Peyer's patch (tissue), 4 donors: ENCODE results near the gene TFCP2L1.

Experiments
- CTCF ChIP-seq, 6 experiments: fragments of 450-650 bp in 4 of 6; fragments of 200-600 bp in 2 of 6; sonication (generic) in 1 of 6; IDR thresholded peaks; one replicate each; pipeline ENCODE4 v1.5.1; 2017 to 2019; ENCODE audit warnings: antibody characterized with exemption in 6 of 6, mild to moderate bottlenecking in 3 of 6, moderate library complexity in 1 of 6
- POLR2A ChIP-seq, 2 donors: fragments of 450-650 bp; IDR thresholded peaks; one replicate each; pipeline ENCODE4 v1.5.1; 2017; ENCODE audit warnings: antibody characterized with exemption in 2 of 2, mild to moderate bottlenecking in 2 of 2, moderate library complexity in 2 of 2

GRCh38 chr2:121309323-121309722 is 24.3 kb upstream of the TFCP2L1 start:
- TF ChIP-seq POLR2A (IDR thresholded peaks at IDR 0.05) (no peak), CTCF (IDR thresholded peaks at IDR 0.05) (no peak)
